Small intestine (tissue), 7 donors: ENCODE results near the gene APPL2. TPM values are rescaled to one million over a fixed set of nuclear protein-coding genes. Genes with fewer than 3 reads are reported as not detected.

Experiments
- DNase-seq, 2 donors: peaks; one replicate each; pipeline versions ENCODE4 v3.0.0 to v3.0.0-alpha.2; 2013
- FAIRE-seq: peaks from 2 replicates; lab custom pipeline; 2012; peaks lifted over from hg19 to GRCh38; lab: Jason Lieb, UNC
- H3K27ac ChIP-seq, 3 donors: one replicate each; pipeline ENCODE4 v1.5.1; 2013; ENCODE audit warnings: low read length in 2 of 3, mild to moderate bottlenecking in 2 of 3, control low read depth in 1 of 3, inconsistent platforms in 1 of 3, low read depth in 1 of 3, moderate library complexity in 1 of 3
- H3K27me3 ChIP-seq, 3 donors: one replicate each; pipeline ENCODE4 v1.6.1; 2013; ENCODE audit warnings: low read length in 3 of 3, inconsistent platforms in 1 of 3; ENCODE audit not compliant: control insufficient read depth in 3 of 3, insufficient read depth in 3 of 3
- H3K36me3 ChIP-seq, 3 donors: one replicate each; pipeline ENCODE4 v1.6.1; 2013; ENCODE audit warnings: low read length in 3 of 3, inconsistent platforms in 1 of 3, low read depth in 1 of 3, mild to moderate bottlenecking in 1 of 3, moderate library complexity in 1 of 3; ENCODE audit not compliant: control insufficient read depth in 3 of 3, insufficient read depth in 2 of 3
- H3K4me1 ChIP-seq, 3 donors: one replicate each; pipeline ENCODE4 v1.6.1; 2013; ENCODE audit warnings: low read length in 2 of 3, inconsistent platforms in 1 of 3, low read depth in 1 of 3, mild to moderate bottlenecking in 1 of 3, moderate library complexity in 1 of 3; ENCODE audit not compliant: control insufficient read depth in 3 of 3, insufficient read depth in 2 of 3
- H3K4me3 ChIP-seq, 3 donors: one replicate each; pipeline ENCODE4 v1.5.1; 2013; ENCODE audit warnings: low read length in 3 of 3, control low read depth in 1 of 3, inconsistent platforms in 1 of 3, low read depth in 1 of 3, mild to moderate bottlenecking in 1 of 3, moderate library complexity in 1 of 3
- H3K9me3 ChIP-seq, 2 donors: one replicate each; pipeline ENCODE4 v1.6.1; 2013; ENCODE audit warnings: low read depth in 1 of 2, low read length in 1 of 2; ENCODE audit not compliant: control insufficient read depth in 2 of 2, insufficient read depth in 1 of 2
- WGBS, 3 donors: extraction: QIAGEN DNeasy Blood & Tissue Kit; methylation state at CpG; one replicate each; pipeline ENCODE4 v1.1.7; 2013; 5-methylcytosine and 5-hydroxymethylcytosine counted together
- polyA plus RNA-seq, 4 donors: library from polyadenylated mRNA; stranded (reverse) in 3 of 4; unstranded in 1 of 4; fragments of 200-250 nt in 3 of 4; fragments of 120-200 nt in 1 of 4; gene quantifications; one replicate each; pipeline versions ENCODE4 v1.2.1 to v1.2.3, GENCODE V29; 2013
- donor health status: healthy with polysubstance abuse.
- donor health status: control.
- donor health status: control.
- donor health status: Bipolar disorder and iron deficiency.
- donor health status: healthy.

The APPL2 gene
- polyA plus RNA-seq, 4 donors, result 22.8 to 96.4 (median 82.8) TPM

DNA sequence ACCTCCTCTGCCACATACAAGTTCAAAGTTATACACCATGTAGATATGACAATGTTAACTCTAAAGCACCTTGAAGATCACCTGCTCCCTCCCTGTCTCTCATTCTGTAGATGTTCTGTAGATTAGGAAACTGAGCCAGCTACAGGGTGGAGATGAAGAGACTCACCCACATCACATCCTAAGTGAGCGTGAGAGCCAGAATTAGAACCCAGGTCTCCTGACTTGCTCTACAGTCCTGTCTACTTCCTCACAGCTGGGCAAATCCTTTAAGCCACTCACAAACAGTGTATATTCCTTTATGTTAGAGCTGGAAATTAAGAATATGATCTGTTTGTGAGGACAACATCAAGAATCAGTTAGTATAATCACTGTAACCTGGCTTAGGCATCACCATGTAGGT is 1.8 kb downstream of the APPL2 start:
- Histone ChIP-seq H3K27ac (peak overlapping the region in 1 of 3 donors; percentile 92), H3K27me3 (no peaks in the 10 kb centered on the region), H3K4me1 (peaks cover 11 to 46% (median 16%) of the 10 kb centered on the region in 3 donors), H3K4me3 (peak overlapping the region in 2 of 3 donors; percentile 82 to 86), H3K36me3 (peaks cover 0 to 11% (median 2%) of the 10 kb centered on the region in 3 donors), H3K9me3 (no peaks in the 10 kb centered on the region)
- 78 to 96% (median 93%) methylated on average over 1 of the region's 1 CpG for WGBS, 3 donors
- no peak for DNase-seq
- no peak for FAIRE-seq

DNA sequence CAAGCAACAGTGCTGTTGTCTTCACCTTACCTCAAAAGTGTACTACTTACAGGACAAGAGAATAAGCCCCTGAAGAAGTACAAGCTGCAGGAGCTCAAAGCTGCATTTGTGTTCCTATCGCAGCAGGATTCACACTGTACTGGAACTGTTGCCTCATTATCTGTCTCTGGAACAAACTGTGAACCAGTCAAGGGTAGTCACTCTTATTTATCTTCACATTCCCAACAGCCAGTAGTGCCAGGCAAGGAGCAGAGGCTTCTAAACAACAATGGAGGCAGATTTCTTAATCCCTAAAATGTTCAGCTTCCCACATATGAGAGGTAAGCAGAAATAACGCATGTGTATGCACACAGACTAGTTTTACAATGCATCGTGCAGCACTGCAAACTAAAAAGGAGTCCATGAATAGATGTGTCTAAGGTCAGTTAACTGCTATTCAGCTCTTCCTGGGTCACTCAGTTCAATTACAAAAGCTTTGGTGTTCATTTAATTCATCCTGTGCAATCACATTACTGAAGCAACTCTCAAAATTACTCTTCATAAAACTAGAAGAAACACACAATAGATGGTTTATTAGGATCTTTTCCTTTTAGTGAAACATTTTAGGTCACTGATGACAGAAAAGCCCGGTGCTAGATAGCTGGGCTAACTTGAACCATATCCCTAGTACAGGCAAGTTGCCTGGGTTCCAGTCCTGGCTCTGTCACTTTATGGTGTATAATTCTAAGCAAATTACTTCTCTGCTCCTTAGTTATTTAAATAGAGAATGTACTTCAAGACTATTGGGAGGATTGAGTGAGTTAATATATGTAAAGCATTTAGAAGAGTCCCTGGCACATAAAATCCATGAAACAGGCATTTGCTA is 2.7 kb downstream of the APPL2 start:
- H3K4me1 ChIP-seq, result peaks cover 9 to 52% (median 18%) of the 10 kb centered on the region in 3 donors
- peak; percentile 39 to 56 for DNase-seq
- peak overlapping the region in 1 of 3 donors; percentile 92 for H3K27ac ChIP-seq
- no peaks in the 10 kb centered on the region for H3K27me3 ChIP-seq
- WGBS, 3 donors, result 24 to 58% (median 37%) methylated on average over 4 of the region's 4 CpGs
- H3K4me3 ChIP-seq, result peak overlapping the region in 1 of 3 donors; percentile 86
- peaks cover 2 to 14% (median 2%) of the 10 kb centered on the region in 3 donors for H3K36me3 ChIP-seq
- H3K9me3 ChIP-seq, result no peaks in the 10 kb centered on the region
- FAIRE-seq, result no peak

DNA sequence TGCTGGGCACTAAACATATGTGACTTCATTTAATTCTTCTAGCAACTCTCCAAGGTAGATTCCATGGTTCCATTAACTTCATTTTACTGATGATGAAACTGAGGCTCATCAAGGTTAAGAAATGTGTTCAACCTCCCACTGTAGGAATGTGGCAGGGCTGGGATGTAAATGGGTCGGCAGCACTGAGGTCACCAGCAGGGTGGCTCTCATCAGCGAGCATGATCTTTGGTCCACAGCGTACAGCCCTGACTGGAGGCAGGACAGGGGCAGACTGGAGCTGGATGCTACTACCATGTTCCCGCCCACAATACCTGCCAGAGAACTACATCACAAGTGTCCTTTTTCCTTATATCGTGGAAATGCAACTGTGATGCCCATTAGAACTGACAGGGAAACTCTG is 4.6 kb downstream of the APPL2 start:
- no peaks in the 10 kb centered on the region for H3K27me3 ChIP-seq
- 62 to 78% (median 77%) methylated on average over 5 of the region's 5 CpGs for WGBS, 3 donors
- DNase-seq (peak; percentile 40 to 58), FAIRE-seq (no peak)
- peaks cover 9 to 53% (median 18%) of the 10 kb centered on the region in 3 donors for H3K4me1 ChIP-seq
- peaks cover 2 to 27% (median 10%) of the 10 kb centered on the region in 3 donors for H3K36me3 ChIP-seq
- H3K4me3 ChIP-seq, result no peak overlapping the region
- H3K9me3 ChIP-seq, result no peaks in the 10 kb centered on the region
- peak overlapping the region in 1 of 3 donors; percentile 8 for H3K27ac ChIP-seq

DNA sequence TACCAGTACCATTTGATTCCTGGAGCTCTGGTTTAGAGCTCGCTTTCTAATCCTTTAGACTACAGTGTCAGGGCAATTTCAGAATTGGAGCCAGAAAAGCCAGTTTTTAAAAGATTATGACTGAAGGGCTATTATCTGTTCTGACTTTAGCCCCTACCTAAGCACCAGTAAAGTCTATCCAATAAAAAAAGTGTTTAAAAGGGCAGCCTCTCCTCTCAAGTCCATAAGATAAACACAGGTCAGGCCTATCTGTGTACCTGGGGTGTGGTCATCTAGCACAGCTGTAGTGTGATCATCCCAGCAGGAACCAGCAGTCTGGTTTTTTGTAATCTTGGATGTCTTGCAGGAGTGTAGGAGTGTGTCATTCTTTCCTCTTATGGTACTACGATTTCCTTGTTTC is 6.6 kb downstream of the APPL2 start:
- no peak for FAIRE-seq
- Histone ChIP-seq H3K27ac (peak overlapping the region in 2 of 3 donors; percentile 66 to 82), H3K36me3 (peaks cover 2 to 35% (median 12%) of the 10 kb centered on the region in 3 donors), H3K4me1 (peaks cover 11 to 58% (median 14%) of the 10 kb centered on the region in 3 donors), H3K9me3 (no peaks in the 10 kb centered on the region), H3K4me3 (no peak overlapping the region), H3K27me3 (no peaks in the 10 kb centered on the region)
- peak; percentile 76 to 81 for DNase-seq
- 69 to 79% (median 73%) methylated on average over 2 of the region's 2 CpGs for WGBS, 3 donors

DNA sequence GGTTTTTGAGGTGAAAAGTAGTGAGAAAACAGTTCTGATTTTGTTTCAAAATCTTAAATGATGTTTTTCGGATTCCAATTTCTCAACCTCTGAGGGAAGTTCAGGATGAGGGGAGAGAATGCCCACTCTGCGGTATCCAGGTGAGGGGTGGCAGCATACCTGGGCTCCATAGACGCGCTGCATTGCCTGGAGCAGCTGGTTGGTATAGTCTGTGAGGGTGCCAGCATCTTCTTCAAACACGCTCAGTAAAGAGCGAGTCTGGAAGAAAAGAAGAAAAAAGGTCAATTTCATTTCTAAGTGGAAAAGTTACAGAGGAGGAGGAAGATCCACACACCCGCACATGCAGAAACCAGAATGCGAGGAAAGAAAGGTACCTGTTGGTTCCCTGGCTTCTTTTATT is 7.0 kb downstream of the APPL2 start:
- peaks cover 2 to 37% (median 12%) of the 10 kb centered on the region in 3 donors for H3K36me3 ChIP-seq
- WGBS, 3 donors, result 96 to 97% (median 97%) methylated on average over 8 of the region's 8 CpGs
- peak overlapping the region in 2 of 3 donors; percentile 61 to 82 for H3K27ac ChIP-seq
- H3K4me1 ChIP-seq, result peaks cover 11 to 59% (median 14%) of the 10 kb centered on the region in 3 donors
- H3K9me3 ChIP-seq, result no peaks in the 10 kb centered on the region
- no peak overlapping the region for H3K4me3 ChIP-seq
- FAIRE-seq (no peak), DNase-seq (no peak)
- no peaks in the 10 kb centered on the region for H3K27me3 ChIP-seq

DNA sequence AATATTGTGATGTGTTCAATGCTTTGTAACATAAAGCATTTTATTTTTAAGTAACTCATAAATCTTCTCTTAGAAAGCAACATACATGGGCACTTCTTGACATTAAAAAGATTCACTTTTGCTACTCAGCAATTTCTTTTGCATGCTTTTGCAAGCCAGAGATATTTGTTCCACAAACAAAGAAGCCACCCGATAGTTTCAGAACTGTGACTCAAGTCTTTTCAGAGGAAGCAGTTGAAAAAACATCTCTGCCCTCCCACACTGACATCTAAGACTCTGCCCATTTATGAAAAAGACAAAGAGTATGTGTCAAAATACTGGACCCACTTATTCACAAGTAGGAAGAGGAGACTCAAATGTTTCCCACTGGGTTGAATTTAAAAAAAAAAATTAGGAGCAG is 7.5 kb downstream of the APPL2 start:
- Histone ChIP-seq H3K36me3 (peaks cover 2 to 37% (median 14%) of the 10 kb centered on the region in 3 donors), H3K27ac (peak overlapping the region in 1 of 3 donors; percentile 82), H3K27me3 (no peaks in the 10 kb centered on the region), H3K9me3 (no peaks in the 10 kb centered on the region), H3K4me1 (peaks cover 8 to 59% (median 15%) of the 10 kb centered on the region in 3 donors), H3K4me3 (no peak overlapping the region)
- 58 to 76% (median 70%) methylated on average over 1 of the region's 1 CpG for WGBS, 3 donors
- DNase-seq (no peak), FAIRE-seq (no peak)

DNA sequence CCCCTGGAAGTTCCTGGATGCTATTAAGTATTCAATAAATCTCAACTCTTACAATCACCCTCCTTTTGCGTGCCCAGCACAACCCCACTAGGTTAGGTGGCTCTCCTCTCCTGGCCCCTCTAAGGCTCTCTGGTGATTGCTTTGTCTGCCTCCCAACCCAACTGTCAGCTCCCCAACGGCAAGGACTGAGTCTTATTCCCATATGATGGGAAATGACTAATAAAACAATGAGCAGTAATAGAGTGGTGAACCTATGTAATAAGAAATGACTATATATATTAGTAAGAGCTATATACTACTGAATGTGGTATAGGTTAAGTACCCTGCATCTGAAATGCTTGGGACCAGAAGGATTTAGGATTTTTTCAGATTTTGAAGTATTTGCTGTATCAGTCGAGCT is 8.1 kb downstream of the APPL2 start:
- Histone ChIP-seq H3K4me3 (no peak overlapping the region), H3K4me1 (peaks cover 4 to 59% (median 20%) of the 10 kb centered on the region in 3 donors), H3K27ac (no peak overlapping the region), H3K9me3 (no peaks in the 10 kb centered on the region), H3K27me3 (no peaks in the 10 kb centered on the region), H3K36me3 (peaks cover 2 to 43% (median 15%) of the 10 kb centered on the region in 3 donors)
- FAIRE-seq (no peak), DNase-seq (no peak)
- 86 to 94% (median 90%) methylated on average over 3 of the region's 3 CpGs for WGBS, 3 donors

DNA sequence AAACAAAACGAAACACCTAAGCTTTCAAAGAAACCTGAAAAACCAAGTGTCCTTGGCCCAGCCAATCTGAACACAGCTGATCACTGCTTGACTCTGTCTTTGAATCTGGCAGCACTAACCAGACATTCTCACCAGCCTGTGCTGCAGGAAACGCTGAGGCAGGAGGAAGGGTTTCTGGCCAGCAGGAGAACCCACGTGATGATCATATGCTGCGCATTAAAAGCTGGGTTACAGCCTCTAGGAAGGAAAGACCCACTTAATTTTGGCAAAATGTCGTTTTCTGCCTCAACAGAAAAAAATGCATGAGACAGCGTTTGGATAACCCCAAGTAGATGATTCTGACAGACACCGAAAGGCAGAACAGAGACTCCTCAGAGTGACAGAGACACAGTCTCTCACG is 9.8 kb downstream of the APPL2 start:
- WGBS, 3 donors, result 43 to 78% (median 61%) methylated on average over 8 of the region's 8 CpGs
- Histone ChIP-seq H3K4me1 (peaks cover 8 to 61% (median 21%) of the 10 kb centered on the region in 3 donors), H3K36me3 (peaks cover 0 to 49% (median 18%) of the 10 kb centered on the region in 3 donors), H3K27me3 (no peaks in the 10 kb centered on the region), H3K9me3 (no peaks in the 10 kb centered on the region), H3K4me3 (no peak overlapping the region), H3K27ac (peak overlapping the region in 1 of 3 donors; percentile 38)
- DNase-seq (no peak), FAIRE-seq (no peak)
